ENCODE data around the gene ZNF785.

GRCh38 chr16:30585022-30585399 lies 486 bp downstream of the ZNF785 start:
- TF ChIP-seq, protein P1, sequence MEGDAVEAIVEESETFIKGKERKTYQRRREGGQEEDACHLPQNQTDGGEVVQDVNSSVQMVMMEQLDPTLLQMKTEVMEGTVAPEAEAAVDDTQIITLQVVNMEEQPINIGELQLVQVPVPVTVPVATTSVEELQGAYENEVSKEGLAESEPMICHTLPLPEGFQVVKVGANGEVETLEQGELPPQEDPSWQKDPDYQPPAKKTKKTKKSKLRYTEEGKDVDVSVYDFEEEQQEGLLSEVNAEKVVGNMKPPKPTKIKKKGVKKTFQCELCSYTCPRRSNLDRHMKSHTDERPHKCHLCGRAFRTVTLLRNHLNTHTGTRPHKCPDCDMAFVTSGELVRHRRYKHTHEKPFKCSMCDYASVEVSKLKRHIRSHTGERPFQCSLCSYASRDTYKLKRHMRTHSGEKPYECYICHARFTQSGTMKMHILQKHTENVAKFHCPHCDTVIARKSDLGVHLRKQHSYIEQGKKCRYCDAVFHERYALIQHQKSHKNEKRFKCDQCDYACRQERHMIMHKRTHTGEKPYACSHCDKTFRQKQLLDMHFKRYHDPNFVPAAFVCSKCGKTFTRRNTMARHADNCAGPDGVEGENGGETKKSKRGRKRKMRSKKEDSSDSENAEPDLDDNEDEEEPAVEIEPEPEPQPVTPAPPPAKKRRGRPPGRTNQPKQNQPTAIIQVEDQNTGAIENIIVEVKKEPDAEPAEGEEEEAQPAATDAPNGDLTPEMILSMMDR (IDR thresholded peaks at IDR 0.05): no peak
- TF ChIP-seq POLR2A (IDR thresholded peaks at IDR 0.05): no peak

Data from gastroesophageal sphincter (tissue), 3 donors.